ENCODE data around the gene CMTM7. TPM values are rescaled to one million over a fixed set of nuclear protein-coding genes. Genes with fewer than 3 reads are reported as not detected.

The CMTM7 gene
- total RNA-seq, 1 donor from 2014 or later, result 11.0 TPM

DNA sequence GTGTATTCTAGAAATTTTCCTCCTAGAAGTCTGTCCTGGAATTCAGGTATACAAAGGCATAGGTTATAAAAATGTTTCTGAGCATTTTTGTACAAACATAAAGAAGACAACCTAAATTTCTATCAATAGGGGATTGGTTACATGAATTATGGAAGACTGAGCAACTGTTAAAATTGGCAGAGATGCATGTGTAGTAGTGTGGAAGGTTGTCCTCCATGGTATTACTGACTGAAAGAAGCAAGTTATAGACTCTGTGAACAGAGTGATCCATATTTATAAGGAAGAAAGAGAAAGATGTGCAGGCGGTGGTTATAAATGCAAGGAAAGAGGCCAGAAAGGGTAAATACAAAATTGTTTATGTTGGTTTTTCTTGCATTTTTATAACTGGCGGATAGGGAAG is 38.3 kb upstream of the CMTM7 start:
- intact Hi-C loops (cut with DNase I), result no loop called here

DNA sequence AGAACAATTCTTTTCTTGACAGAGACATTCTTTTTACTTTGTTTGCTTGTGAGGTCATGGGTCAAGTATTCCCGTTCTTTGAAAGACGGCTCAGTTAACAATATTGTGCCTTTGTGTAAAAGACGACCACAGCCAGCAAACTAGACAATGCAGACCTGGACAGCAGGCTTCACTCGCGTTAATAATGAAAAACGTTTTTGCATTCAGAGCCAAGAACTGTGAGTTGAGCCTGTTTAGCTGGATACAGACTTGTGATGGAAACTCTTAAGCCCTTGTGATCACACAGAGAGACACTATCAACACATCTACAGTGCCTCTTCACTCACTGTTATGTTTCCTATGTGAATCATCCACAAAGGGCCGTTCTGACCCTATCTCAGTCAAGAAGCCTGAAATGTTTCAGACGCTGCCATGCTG is 37.3 kb upstream of the CMTM7 start:
- TF ChIP-seq, protein P1, sequence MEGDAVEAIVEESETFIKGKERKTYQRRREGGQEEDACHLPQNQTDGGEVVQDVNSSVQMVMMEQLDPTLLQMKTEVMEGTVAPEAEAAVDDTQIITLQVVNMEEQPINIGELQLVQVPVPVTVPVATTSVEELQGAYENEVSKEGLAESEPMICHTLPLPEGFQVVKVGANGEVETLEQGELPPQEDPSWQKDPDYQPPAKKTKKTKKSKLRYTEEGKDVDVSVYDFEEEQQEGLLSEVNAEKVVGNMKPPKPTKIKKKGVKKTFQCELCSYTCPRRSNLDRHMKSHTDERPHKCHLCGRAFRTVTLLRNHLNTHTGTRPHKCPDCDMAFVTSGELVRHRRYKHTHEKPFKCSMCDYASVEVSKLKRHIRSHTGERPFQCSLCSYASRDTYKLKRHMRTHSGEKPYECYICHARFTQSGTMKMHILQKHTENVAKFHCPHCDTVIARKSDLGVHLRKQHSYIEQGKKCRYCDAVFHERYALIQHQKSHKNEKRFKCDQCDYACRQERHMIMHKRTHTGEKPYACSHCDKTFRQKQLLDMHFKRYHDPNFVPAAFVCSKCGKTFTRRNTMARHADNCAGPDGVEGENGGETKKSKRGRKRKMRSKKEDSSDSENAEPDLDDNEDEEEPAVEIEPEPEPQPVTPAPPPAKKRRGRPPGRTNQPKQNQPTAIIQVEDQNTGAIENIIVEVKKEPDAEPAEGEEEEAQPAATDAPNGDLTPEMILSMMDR (IDR thresholded peaks at IDR 0.05), result no peak
- TF ChIP-seq POLR2A (IDR thresholded peaks at IDR 0.05) (no peak), POLR2AphosphoS5 (IDR thresholded peaks at IDR 0.05; ENCODE audit: insufficient read depth in 1 of 2, low read depth in 1 of 2) (no peak)
- Histone ChIP-seq H3K27me3 (no peaks in the 10 kb centered on the region), H3K9me3 (no peaks in the 10 kb centered on the region), H3K4me3 (no peak overlapping the region), H3K36me3 (no peaks in the 10 kb centered on the region), H3K4me1 (no peaks in the 10 kb centered on the region), H3K27ac (no peak overlapping the region)
- DNase-seq (ENCODE audit: extremely low spot score in 2 of 2), result no peak
- intact Hi-C loops (cut with DNase I), result no loop called here

More for the DNA sequence above, 38.3 kb upstream of the CMTM7 start:
- Histone ChIP-seq H3K27ac (no peak overlapping the region), H3K4me1 (no peaks in the 10 kb centered on the region), H3K9me3 (no peaks in the 10 kb centered on the region), H3K27me3 (no peaks in the 10 kb centered on the region), H3K36me3 (no peaks in the 10 kb centered on the region), H3K4me3 (no peak overlapping the region)
- TF ChIP-seq, protein P1 (IDR thresholded peaks at IDR 0.05), result no peak
- TF ChIP-seq POLR2A (IDR thresholded peaks at IDR 0.05), result no peak
- TF ChIP-seq POLR2AphosphoS5 (IDR thresholded peaks at IDR 0.05; ENCODE audit: insufficient read depth in 1 of 2, low read depth in 1 of 2), result no peak
- DNase-seq (ENCODE audit: extremely low spot score in 2 of 2), result no peak

DNA sequence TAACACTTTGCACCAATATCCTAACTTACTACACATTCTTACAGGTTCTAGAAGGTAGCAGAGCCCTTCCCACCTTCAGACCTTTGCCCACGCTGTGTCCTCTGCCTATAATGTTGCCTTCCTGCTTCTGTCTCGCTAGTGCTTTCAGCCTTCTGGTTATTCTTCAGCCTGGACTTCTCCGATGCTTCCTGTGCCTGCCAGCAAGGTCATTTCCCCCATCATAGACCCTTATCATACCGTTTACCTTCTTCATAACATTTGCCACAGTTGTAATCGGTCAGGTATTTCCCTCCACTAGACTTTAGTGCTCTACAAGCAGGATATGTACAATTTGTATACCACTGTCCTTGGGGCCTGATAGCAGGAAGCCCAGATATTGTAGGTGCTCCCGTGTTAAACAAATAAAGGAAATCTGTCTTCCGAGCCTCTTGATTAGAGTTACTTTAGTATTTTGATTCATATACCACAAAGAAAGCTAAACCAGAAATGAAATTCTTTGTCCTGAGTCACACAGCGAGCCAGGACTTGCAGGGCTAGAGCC is 35.8 kb upstream of the CMTM7 start:
- H3K36me3 ChIP-seq, result no peaks in the 10 kb centered on the region
- H3K9me3 ChIP-seq, result no peaks in the 10 kb centered on the region
- H3K27me3 ChIP-seq, result no peaks in the 10 kb centered on the region
- TF ChIP-seq POLR2A (IDR thresholded peaks at IDR 0.05), result no peak
- no peak for TF ChIP-seq POLR2AphosphoS5 (IDR thresholded peaks at IDR 0.05; ENCODE audit: insufficient read depth in 1 of 2, low read depth in 1 of 2)
- TF ChIP-seq, protein P1 (IDR thresholded peaks at IDR 0.05), result no peak
- H3K4me3 ChIP-seq, result no peak overlapping the region
- no peak overlapping the region for H3K27ac ChIP-seq
- DNase-seq (ENCODE audit: extremely low spot score in 2 of 2), result no peak
- intact Hi-C loops (cut with DNase I), result no loop called here
- no peaks in the 10 kb centered on the region for H3K4me1 ChIP-seq

DNA sequence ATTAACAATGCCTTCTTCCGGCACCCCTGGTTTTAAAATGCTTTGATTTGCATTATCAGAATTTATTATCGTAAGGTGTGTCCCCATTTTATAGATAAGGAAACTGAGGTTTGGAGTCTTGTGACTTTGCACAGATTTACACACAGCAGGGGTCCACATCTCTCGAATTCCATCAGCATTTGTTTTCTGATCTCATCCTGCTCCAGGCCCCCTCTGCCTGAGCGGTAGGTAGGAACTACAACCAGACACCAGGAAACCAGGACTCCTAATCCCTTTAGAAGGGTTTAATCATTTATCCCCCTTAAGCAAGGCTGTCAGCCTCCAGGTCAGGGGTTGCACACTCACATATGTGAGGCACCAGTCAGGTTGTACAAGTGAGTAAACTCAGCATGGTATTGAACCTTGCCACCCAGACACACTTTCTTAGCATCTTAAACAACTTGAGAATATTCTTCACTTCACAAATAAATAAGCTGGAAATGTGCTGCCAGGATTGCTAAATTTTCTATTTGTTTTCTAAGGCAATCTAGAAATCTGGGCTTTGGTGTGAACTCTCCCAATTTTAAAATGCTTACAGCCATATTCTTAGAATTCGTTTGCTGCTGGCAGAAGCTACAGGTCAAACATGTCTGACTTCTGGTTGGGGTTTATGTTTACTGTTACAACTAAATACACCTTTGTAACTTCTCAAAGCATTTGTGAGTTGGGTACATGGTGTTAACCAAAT is 31.7 kb upstream of the CMTM7 start:
- TF ChIP-seq, protein P1 (IDR thresholded peaks at IDR 0.05), result no peak
- TF ChIP-seq POLR2AphosphoS5 (IDR thresholded peaks at IDR 0.05; ENCODE audit: insufficient read depth in 1 of 2, low read depth in 1 of 2), result no peak
- no peak for TF ChIP-seq POLR2A (IDR thresholded peaks at IDR 0.05)
- Histone ChIP-seq H3K36me3 (no peaks in the 10 kb centered on the region), H3K9me3 (no peaks in the 10 kb centered on the region), H3K4me3 (no peak overlapping the region), H3K27me3 (no peaks in the 10 kb centered on the region), H3K4me1 (no peaks in the 10 kb centered on the region), H3K27ac (no peak overlapping the region)
- intact Hi-C loops (cut with DNase I), result no loop called here
- no peak for DNase-seq (ENCODE audit: extremely low spot score in 2 of 2)

DNA sequence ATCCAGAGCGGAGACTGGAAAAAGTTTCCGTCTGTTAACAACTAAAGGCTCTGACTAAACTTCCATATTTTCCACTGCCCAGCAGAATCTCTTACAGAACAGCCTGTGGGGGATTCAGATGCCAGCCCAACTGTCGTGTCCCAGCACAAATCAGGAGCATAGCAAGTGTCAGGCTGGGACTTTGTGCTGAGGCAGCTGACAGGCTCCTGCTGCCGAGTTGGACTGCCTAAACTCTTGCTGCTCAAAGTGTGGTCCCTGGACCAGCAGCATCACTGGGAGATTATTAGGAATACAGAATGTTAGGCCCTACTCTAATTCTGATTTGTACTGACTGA is 31.2 kb upstream of the CMTM7 start:
- Histone ChIP-seq H3K4me1 (no peaks in the 10 kb centered on the region), H3K27ac (no peak overlapping the region), H3K9me3 (no peaks in the 10 kb centered on the region), H3K36me3 (no peaks in the 10 kb centered on the region), H3K4me3 (no peak overlapping the region), H3K27me3 (no peaks in the 10 kb centered on the region)
- DNase-seq (ENCODE audit: extremely low spot score in 2 of 2), result no peak
- no peak for TF ChIP-seq POLR2A (IDR thresholded peaks at IDR 0.05)
- TF ChIP-seq POLR2AphosphoS5 (IDR thresholded peaks at IDR 0.05; ENCODE audit: insufficient read depth in 1 of 2, low read depth in 1 of 2), result no peak
- TF ChIP-seq, protein P1 (IDR thresholded peaks at IDR 0.05), result no peak
- intact Hi-C loops (cut with DNase I), result no loop called here
